Right ventricle myocardium superior (tissue), 1 donor: ENCODE data around the gene SMAD7. TPM values are rescaled to one million over a fixed set of nuclear protein-coding genes. Genes with fewer than 3 reads are reported as not detected.

ENCODE experiments used
- ATAC-seq: fragments of 200-7000 bp; cut with Tn5 transposase; one replicate; pipeline ENCODE4 v1.9.1; 2020; ENCODE audit warnings: mild to moderate bottlenecking; ENCODE audit not compliant: poor library complexity
- DNase-seq: peaks from one replicate; pipeline ENCODE4 v3.0.0-alpha.2; 2020
- intact Hi-C: fragments of 100-400 bp; cut with DNase I; formaldehyde crosslinking; loops from one replicate; pipeline ENCODE4 v1.11.2; 2022
- total RNA-seq: library from RNA; stranded (reverse); fragmentation: NEBNext Ultra II Directional; extraction: Animal tissue kit (Norgen Biotek cat#: 25700); gene quantifications from one replicate; pipeline ENCODE4 v1.2.1, GENCODE V29; 2021
- donor health status: DM: no; HTN: yes; CAD: no; lungs with severe emphysema.

The SMAD7 gene
- total RNA-seq, 1 donor from 2014 or later: 14.0 TPM

GRCh38 chr18:48989304-48990303, 38.8 kb upstream of the SMAD7 start:
- intact Hi-C loops: no loop called here
- ATAC-seq: no peak
- no peak for DNase-seq

- ATAC-seq (no peak), DNase-seq (no peak)
- intact Hi-C loops: no loop called here
Observed at GRCh38 chr18:48988508-48989303, 37.9 kb upstream of the SMAD7 start.

GRCh38 chr18:48987821-48988220, 37.1 kb upstream of the SMAD7 start:
- intact Hi-C loops: no loop called here
- DNase-seq (no peak), ATAC-seq (no peak)

GRCh38 chr18:48986851-48987761, 36.3 kb upstream of the SMAD7 start:
- ATAC-seq: no peak
- intact Hi-C loops: no loop called here

GRCh38 chr18:48985161-48985560, 34.4 kb upstream of the SMAD7 start:
- ATAC-seq: no peak
- DNase-seq: no peak
- intact Hi-C loops: no loop called here

More at GRCh38 chr18:48986851-48987761, 36.3 kb upstream of the SMAD7 start:
- no peak for DNase-seq

GRCh38 chr18:48983793-48984437, 33.1 kb upstream of the SMAD7 start:
- ATAC-seq (peak; percentile 46), DNase-seq (peak; percentile 78)
- intact Hi-C loops: no loop called here

GRCh38 chr18:48982266-48982665, 31.5 kb upstream of the SMAD7 start:
- intact Hi-C loops: no loop called here
- DNase-seq: no peak
- no peak for ATAC-seq

GRCh38 chr18:48979944-48980890, 29.5 kb upstream of the SMAD7 start:
- no peak for ATAC-seq
- intact Hi-C loops: no loop called here
- no peak for DNase-seq

GRCh38 chr18:48977914-48978313, 27.1 kb upstream of the SMAD7 start:
- DNase-seq (no peak), ATAC-seq (no peak)
- intact Hi-C loops: no loop called here

- intact Hi-C loops: no loop called here
- ATAC-seq: peak; percentile 77
- peak; percentile 64 for DNase-seq
Observed at GRCh38 chr18:48975817-48976649, 25.3 kb upstream of the SMAD7 start.

- DNase-seq (peak; percentile 62), ATAC-seq (peak; percentile 57)
- intact Hi-C loops: no loop called here
Observed at GRCh38 chr18:48975120-48975816, 24.5 kb upstream of the SMAD7 start.

- intact Hi-C loops: no loop called here
- ATAC-seq (peak; percentile 70), DNase-seq (peak; percentile 65)
Observed at GRCh38 chr18:48974304-48975119, 23.7 kb upstream of the SMAD7 start.

GRCh38 chr18:48973731-48974130, 23.0 kb upstream of the SMAD7 start:
- intact Hi-C loops: no loop called here
- DNase-seq (no peak), ATAC-seq (no peak)

- no peak for ATAC-seq
- intact Hi-C loops: no loop called here
- no peak for DNase-seq
Observed at GRCh38 chr18:48968412-48969215, 17.8 kb upstream of the SMAD7 start.
